ENCODE data around the gene PIGP.
"Not testable (repeated sequence)": the region's sequence is repeated elsewhere in the genome, so short reads cannot be mapped to it uniquely, and the experiment has no call there.

Gene PIGP

DNA sequence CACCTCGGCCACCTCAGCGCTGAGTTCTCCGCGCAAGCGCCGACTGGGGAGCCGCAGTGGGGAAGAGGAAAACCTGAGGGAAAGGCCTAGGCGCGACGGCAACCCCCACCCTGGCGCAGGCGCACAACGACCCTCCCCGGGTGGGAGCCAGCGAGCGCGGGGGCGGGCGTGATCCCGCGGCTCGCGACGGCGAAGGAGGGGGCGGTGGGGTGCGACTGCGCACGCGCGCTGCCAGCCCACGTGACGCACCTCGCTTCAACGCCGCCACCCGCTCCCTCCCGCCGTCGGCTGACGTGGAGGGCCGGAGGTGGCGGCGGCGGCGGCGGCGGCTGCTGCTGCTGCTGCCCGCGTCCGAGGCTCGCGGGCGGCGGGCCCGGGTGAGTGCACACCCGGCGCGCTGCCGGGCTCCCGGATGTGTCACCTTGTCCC, at the start of gene PIGP, which contains the start of gene TTC3:
Gene PIGP (minus strand): TSS at position 84 of the 429 bp plus-strand sequence. CDS start 556 bp downstream, outside the sequence.
Gene TTC3 (plus strand): TSS at position 267 of the 429 bp plus-strand sequence. CDS start 14,004 bp downstream, outside the sequence.
- peak in 13 of 14 donors; percentile 77 to 99 (median 93) for DNase-seq

DNA sequence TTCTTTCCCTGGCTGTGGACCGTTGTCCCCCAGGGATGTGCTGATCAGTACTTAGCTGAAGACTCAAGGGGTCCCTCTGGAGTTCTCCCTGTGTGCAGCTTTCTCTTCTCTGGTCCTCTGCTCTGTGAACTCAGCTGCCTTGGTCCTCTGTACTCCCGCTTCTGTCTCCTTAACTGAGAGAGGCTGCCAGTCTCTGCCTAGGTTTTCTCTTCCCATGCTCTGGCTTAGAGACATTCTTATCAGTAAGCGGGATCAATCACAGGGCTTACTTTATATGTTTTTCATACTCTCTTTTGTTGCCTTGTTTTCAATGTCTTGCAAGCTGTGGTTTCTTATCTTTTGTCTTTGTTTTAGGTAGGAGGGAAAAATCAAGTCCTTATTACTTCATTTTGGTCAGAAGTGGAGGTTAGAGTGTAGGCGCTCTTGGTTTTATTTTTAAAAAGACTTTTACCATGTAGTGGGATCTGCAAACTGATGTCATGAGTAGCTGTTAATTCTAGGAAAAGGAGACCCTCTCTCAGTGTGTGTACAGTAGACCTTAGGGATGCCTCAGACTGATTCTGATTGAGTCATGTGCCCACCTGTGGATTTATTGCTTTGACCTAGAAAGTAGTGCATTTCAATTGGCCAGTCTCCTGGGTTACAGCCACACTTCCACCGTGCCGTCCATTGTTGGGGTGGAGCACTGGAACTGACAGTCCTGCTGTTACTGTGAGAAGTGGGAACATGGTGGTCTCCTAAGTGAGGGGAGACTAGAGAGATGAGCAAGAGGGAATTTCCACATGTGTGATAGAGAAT, 46.7 kb upstream of the PIGP start:
- DNase-seq, result no peak

DNA sequence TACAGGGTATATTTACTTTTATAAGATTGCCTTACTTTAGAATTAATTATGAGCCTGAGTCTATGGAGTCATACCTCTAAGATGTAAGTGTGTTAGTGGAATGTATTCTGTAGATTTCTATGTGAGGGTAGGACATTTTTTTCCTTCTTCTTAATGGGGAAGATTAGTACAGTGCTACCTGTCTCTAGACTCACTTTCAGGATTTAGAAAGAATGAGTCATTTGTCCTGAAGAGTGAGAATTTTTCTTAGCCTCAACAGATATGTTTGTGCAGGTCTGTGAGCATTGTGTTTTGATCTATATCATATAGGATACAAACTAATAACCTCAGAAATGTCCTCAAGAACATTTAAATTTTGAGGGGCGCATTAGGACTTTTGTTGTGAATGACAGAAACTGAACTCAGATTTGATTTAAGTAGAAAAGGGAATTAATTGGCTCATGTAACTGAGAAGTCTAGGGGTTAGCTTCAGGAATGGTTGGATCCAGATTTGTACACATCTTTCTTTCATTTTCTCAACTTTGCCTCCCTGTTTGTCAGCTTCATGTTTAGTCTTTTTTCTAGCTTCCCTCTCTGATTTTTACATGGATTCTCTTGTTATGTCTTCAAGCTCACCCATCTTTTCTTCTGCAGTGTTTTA, 45.4 kb upstream of the PIGP start:
- no peak for DNase-seq

DNA sequence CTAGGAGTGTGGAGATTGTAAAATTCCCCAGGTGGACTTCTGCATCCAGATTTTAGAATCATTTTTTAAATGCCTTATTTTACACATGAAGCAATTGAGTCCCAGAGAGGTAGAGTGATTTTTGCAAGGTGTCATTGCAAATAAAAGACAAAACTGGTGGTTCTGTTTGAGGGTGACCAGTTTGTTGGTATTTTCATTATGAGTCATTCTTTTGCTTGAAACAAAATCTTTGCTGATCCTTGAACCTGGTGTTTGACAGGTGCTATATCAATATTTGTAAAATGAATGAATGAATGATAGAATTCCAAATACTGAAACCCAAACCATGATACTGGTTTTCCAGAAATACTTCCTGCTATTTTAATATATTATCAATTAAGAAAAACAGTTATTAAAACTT, 44.3 kb upstream of the PIGP start:
- DNase-seq, result no peak

DNA sequence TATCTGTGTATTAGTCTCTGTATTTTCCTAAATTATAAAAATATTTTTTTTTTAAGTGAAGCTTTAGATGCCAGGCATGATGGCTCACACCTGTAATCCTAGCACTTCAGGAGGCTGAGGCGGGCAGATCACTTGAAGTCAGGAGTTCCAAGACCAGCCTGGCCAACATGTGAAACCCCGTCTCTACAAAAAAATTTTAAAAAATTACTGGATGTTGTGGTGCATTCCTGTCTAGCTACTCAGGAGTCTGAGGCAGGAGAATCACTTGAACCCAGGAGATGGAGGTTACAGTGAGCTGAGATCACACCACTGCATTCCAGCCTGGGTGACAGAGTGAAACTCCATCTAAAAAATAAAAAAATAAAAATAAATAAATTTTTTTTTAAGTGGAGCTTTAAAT, 43.6 kb upstream of the PIGP start:
- DNase-seq, result not testable (repeated sequence)

DNA sequence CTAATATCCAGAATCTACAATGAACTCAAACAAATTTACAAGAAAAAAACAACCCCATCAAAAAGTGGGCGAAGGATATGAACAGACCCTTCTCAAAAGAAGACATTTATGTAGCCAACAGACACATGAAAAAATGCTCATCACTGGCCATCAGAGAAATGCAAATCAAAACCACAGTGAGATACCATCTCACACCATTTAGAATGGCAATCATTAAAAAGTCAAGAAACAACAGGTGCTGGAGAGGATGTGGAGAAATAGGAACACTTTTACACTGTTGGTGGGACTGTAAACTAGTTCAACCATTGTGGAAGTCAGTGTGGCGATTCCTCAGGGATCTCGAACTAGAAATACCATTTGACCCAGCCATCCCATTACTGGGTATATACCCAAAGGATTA, 41.4 kb upstream of the PIGP start:
- DNase-seq, result not testable (repeated sequence)

DNA sequence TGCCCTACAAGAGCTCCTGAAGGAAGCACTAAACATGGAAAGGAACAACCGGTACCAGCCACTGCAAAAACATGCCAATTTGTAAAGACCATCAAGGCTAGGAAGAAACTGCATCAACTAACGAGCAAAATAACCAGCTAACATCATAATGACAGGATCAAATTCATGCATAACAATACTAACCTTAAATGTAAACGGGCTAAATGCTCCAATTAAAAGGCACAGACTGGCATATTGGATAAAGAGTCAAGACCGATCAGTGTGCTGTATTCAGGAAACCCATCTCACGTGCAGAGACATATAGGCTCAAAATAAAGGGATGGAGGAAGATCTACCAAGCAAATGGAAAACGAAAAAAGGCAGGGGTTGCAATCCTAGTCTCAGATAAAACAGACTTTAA, 38.2 kb upstream of the PIGP start:
- not testable (repeated sequence) for DNase-seq

DNA sequence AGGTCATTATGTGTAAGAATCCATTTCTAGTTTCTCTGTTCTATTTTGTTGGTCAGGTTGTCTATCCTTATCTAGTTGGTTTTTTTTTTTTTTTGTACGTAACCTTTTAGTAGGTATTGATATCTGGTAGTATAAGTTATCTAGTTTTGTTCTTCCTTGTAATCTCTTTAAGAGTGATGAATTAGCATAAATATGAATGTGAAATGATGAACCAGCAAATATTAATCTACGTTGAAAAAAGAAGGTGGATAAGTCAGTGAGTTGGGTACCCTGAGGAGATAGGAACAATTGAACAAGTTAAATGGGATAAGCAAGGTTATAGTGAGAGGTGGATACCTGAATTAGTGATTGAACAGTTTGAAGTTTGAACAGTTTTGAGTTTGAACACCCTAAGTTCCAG, 34.1 kb upstream of the PIGP start:
- DNase-seq, result no peak

DNA sequence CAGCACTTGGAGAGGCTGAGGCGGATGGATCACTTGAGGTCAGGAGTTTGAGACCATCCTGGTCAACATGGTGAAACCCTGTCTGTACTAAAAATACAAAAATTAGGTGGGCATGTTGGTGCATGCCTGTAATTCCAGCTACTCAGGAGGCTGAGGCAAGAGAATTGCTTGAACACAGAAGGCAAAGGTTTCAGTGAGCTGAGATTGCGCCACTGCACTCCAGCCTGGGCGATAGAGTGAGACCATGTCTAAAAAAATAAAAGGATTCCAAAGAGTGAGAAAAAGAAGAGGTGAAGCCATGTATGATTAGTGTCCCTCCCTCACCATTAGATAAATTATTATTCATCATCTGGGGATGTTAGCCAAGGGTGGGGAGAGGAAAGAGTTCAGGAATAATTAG, 29.9 kb upstream of the PIGP start:
- not testable (repeated sequence) for DNase-seq

DNA sequence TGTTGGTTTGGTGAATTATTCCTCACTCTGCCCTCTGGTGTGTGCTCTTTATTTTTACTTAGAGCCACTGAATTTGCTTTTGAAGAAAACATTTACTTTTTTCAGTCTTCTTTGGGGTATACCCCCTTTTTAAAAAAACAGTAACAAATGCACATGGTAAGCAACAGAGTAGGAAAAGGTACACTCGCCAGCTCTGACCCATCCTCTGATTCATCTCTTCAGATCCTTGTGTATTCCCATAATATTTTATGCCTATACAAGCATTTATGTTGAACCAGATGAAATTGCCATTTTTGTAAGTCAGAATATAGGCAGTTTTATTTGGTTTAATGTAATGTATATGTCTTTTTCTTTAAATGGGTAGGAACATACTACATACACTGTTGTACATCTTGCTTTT, 28.5 kb upstream of the PIGP start:
- no peak for DNase-seq

DNA sequence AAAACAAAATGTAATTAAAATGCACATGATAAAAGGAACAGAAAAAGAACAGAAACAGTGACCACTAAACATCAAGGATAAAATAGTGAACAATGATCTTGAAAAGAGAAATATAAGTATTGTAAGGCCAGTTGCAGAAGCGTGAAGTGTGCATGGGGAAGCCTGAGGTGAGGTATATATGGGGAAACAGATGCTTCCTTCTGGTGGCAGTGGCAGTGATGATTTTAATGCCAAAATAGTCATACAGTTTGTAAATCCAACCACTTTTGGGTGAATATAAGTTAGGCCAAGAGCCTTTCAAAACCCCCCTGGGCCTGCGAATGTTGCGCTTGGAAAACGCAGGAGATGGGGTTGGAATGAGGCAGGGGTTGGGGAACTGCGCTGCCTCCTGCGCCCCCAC, 27.4 kb upstream of the PIGP start:
- DNase-seq, result no peak

DNA sequence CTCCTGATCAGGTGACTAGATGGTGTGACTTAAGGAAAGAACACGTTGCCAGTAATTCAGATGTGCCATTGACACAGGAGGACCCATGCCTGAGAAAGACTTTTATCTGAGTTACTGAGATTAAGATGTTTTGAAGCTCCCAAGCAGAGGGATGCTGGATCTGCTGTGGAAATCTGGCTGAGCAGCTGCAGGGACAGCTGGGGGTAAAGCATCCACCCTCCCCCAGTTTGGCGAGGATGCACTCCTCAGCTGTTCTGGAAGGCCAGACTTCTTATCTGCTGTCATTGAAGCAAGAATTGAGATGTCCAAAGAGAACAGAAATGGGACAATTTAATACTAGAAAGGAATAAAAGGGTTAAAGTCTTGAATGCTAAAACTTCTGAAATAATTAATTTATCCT, 25.9 kb upstream of the PIGP start:
- DNase-seq, result no peak

DNA sequence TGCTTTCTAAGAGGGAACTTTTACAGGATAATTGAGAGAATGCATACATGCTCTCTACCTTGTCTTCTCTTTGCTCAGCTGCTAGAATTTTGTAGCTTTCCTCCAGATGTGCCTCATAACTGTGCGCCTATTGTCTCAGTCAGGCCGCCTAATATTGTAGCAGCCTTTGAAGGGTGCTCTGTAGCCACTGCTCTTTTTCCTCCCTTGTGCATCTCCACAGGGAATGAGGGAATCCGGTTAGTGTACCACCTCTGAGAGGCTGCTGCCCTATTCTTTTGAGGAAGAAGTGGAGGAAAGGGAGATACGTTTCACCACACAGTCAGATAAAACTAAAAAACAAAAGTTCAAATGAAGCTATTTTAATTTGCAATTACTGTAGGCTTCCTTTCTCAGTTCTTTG, 22.9 kb upstream of the PIGP start:
- DNase-seq, result no peak

DNA sequence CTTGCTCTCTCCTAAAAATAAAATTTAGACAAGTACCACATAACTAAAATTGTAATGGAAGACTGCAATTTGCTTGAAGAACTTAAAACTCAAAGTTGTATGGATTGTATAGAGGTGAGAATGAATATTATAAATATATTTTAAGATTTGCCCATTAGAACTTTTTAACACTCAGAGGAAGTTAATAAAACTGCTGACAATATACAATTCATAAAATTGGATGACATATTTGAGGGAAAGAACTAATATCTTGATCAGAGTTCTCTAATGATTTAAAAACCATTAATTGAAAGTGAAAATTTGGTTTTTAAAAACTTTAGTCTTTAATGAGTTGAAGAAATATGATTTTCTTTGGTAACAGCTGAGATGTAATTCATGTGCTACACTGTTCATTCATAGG, 21.1 kb upstream of the PIGP start:
- no peak for DNase-seq

DNA sequence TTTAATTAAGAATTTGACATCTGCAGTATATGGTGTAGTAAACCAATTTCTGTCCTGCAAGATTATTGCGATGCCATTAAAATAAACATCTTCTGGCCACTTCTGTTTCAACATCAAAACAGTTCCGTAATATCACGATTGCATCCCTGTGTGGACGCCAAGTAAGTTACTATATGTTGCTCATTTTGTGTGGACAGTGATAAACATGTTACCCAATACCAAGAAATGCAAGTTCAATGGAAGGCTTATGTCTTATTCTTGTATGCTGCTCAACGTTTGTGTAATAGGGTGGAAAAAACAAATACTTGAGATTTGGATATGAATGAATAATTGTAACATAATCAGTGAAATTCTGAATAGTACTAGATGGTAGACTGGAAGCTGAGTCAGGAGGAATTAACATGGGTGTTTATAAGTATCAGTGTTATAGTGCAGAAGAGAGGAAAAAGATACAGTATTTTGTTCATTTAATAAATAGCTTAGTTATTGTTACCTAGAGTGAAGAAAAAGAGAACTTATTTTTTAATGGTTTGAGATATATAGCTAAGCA, 15.4 kb upstream of the PIGP start:
- no peak for DNase-seq

DNA sequence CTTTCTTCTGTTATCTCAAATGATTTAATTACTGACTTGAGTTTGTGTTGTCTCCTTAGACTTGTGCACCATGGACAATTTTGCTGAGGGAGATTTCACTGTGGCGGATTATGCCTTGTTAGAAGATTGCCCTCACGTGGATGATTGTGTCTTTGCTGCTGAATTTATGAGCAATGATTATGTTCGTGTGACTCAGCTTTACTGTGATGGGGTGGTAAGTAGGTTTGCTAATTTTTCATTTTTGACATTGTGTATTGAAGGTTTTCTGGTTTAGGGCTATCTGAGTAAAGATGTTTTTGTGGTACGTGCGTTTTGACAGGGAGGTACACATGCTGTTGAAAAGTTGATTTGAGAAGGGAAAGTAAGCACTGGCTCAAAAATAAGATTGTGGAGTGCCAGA, 14.3 kb upstream of the PIGP start:
- DNase-seq, result peak in 1 of 14 donors; percentile 21

DNA sequence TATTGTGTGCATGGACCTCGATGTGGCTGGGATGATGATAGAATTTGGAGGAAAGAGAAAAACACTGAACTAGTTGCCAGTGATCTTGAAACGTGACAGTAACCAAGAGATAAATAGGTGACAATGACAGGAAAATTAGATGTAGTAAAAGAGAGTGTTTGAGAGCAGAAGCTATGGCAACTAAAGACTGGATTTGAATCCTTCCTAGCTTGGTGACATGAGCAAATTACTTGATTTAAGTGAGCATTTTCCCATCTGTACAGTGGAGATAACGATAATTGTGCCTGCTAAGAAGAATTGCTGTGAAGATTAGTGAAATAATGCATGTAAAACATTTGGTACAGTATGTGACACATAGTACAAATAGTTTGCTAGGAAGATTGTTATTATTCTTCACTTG, 12.9 kb upstream of the PIGP start:
- DNase-seq, result no peak

DNA sequence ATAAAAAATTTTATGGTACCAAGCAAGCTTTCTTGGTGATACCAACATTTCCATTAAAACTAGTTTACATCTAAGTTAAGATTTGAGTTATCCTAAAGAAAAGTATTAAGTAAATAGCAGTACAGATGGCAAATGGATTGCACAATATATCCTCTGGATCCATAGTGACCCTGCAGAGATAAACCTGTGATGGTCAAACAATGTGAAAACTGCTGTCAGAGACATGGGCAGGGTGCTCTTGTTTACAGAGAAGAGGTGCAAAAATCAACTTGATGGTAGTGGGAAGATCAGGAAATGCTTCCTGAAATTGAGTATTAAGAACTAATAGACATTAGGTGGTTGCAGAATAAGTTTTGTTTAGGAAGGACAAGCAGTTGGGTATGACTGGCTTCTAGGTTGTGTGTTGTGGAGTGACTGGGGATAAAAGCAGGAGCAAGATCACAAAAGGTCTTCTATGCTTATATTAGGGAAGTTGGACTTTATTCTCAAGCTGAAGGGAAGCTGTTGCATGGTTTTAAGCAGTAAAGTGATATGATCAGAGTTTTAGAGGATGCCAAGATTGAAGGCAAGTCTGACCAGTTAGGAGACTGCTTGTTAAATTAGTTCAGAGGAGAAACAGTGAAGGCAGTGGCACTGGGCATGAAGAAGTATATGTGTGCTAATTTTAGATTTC, 10.1 kb upstream of the PIGP start:
- no peak for DNase-seq

DNA sequence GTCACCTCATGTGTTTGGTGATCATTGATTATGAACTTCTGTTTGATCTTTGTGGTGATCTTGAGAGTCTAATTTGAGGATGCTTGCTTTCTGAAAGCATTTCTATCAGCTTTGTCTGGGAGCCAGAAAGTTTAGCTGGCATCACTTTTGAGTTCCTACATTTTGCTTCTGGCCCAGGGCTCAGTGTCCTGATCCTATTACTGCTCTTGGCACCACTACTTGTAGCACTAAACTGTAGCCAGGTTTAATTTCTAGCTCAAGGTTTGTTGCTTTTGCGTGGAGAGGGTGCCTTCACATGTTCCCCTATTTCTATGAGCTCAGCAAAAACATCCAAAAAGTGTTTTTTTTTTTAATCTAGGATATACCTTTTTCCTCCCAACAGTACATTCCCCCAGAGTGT, 9.5 kb upstream of the PIGP start:
- DNase-seq, result no peak

DNA sequence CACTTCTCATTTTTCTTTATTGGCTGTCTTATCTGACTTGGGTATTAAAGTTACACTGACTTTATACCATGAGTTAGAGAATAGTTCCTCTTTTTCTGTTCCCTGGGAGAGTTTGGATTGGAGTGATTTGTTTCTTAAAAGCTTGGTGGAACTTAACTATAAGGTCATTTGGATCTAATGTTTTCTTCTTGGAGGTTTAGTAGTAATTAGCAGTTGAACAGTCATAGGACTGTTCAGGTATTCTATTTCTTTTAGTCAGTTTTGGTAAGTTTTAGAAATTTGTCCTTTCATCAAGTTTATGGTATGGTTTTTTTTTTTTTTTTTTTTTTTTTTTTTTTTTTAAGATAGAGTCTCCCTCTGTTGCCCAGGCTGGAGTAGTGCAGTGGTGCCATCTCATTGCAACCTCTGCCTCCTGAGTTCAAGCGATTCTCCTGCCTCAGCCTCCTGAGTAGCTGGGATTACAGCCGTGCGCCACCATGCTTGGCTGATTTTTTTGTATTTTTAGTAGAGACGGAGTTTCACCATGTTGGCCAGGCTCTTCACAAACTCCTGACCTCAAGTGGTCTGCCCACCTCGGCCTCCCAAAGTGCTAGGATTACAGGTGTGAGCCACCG, 6.4 kb upstream of the PIGP start:
- DNase-seq, result no peak

DNA sequence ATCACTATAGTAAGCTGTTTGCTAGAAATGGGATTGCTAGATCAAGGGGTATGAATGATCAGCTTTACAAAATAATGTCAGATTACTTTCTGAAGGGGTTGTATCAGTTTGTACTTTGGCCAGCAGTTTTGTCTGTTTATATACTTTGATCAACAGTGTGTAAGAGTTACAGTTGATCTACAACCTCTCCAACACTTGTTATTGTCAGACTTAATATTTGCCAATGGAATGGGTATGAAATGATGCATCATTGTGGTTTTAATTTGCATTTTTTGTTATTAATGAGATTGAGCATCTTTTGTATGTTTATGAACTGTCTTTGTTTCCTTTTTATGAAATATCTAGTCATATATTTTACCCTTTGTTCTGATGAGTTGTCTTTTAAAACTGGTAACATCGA, 4.5 kb upstream of the PIGP start:
- DNase-seq, result no peak

DNA sequence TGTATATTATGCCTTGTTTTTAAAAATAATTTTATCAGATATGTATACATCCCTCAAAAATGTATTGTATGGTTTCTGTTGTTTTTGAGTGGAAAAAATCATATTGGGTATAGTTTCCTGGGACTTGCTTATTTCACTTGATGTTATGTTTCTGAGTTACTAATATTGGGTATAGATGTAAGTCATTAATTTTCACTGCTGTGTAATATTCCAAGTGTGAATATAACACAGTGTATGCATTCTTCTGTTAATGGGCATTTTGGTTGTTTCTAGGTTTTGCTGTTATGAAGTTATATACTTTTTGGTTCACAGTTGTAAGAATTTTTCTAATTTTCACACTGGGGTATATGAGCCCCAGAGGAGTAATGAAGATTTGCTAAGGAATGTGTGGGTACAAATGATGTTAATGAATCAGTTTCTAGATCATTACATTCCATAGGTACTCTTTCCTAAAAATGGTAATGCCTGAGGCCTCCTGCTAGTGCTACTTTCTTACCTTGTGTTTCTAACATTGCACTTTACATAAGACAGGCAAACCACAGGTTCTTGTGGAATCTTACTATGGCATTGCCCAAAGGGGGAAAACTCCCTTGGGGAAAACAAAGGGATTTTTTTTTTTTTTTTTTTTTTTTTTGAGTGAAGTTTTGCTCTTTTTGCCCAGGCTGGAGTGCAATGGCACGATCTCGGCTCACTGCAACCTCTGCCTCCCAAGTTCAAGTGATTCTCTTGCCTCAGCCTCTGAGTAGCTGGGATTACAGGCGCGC, 3.4 kb upstream of the PIGP start:
- DNase-seq, result no peak
